Activated CD4-positive, alpha-beta T cell treated with anti-CD3 and anti-CD28 coated beads, Interleukin-2, Interleukin-4, amounts not matched to agents 100 ng/mL and 50 ng/mL, durations not matched to agents 16 hours and 8 hours (primary cell): ENCODE results near the gene PFKFB4.
"Not testable (repeated sequence)": the region's sequence is repeated elsewhere in the genome, so short reads cannot be mapped to it uniquely, and the experiment has no call there.

Source experiments
- DNase-seq: peaks from one replicate; pipeline ENCODE4 v3.0.0-alpha.2; 2020; ENCODE audit warnings: low spot score

PFKFB4 gene

DNA sequence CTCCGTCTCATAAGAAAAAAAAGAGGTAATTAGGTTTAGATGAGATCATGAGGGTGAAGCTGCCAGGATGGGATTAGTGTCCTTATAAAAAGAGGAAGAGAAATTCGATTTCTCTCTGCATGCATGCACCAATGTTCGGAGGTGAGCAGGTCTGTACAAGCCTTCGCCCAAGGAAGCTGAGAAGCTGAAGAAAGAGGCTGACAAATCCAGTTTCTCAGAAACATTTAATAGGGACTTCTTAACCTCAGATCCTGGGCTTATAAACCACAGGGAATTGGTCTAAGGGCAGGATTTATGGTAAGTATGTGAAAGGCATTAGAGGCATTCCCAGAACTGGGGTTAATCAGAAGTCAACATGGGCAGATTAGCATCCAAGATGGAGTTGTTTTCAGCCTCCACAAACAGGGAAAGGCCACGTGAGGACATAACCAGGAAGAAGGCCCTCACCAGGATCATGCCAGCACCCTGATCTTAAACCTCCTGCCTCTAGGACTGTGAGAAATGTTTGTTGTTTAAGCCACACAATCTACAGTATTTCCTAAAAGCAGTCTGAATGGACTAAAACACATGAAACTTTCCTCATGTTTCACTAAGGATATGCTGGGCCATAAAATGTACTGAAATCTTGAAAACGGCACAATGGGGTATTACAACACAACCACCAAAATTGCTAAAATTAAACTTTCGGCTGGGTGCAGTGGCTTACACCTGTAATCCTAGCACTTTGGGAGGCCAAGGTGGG, 64.0 kb downstream of the PFKFB4 start:
- DNase-seq = no peak

- DNase-seq = no peak
Observed at GRCh38 chr3:48486952-48487351, 69.7 kb downstream of the PFKFB4 start.

- DNase-seq = not testable (repeated sequence)
Observed at GRCh38 chr3:48482822-48483221, 73.8 kb downstream of the PFKFB4 start.

DNA sequence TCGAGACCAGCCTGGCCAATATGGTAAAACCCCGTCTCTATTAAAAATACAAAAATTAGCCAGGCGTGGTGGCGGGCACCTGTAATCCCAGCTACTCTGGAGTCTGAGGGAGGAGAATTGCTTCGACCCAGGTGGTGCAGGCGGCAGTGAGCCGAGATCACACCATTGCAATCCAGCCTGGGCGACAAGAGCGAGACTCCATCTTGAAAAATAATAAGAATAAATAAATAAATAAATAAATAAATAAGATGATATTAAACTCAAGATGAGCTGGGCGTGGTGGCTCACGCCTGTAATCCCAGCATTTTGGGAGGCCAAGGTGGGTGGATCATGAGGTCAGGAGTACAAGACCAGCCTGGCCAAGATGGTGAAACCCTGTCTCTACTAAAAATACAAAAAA, 75.7 kb downstream of the PFKFB4 start:
- DNase-seq = not testable (repeated sequence)

GRCh38 chr3:48478626-48479555, 77.7 kb downstream of the PFKFB4 start:
- peak; percentile 74 for DNase-seq

DNA sequence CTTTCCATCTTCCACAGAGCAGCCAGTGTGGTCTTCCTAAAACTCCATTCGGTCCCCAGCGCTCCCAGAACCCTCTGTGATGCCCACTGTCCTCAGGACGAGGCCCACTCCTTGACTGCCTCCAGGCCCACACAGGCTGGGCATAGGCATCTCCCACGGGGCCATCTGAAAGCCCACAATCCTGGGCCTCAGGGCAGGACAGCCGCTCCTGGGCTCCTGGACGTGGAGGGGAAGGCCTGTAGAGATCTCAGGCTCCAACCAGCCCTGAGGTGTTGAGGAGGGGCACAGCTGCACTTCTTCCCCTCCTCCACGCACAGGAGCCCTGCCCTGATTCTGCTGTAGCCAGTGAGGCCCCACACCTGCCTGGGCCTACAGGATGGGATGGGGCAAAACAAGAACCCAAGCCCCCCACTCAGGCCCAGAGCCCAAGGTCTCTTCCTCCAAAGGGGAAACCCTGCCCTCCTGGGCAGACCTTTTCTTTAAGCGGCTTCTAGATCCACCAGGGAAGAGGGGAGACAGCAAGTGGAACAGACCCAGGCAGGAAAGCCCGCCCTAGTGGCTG, 78.6 kb downstream of the PFKFB4 start:
- DNase-seq = no peak

- no peak for DNase-seq
Observed at GRCh38 chr3:48476426-48477053, 80.1 kb downstream of the PFKFB4 start.

DNA sequence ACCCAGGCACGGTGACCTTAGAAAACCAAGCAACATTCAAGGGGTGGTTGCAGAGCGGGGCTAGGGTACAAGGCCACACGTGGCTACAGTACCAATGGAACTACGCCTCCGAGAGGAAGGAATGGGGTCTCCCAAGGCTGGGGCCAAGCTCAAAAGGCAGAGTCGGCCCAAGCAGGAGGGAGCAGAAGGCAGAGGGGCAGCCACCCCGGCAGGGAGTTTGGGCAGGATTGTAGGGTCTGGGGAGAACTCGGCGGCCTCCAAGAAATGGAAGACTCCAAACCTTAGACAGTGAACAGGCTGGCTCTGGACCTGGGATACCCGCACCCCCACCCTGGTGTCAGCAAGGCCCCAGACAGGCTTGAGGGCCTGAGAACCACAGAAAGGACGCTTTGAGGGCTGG, 81.4 kb downstream of the PFKFB4 start:
- DNase-seq = no peak

GRCh38 chr3:48474619-48475018, 82.0 kb downstream of the PFKFB4 start:
- DNase-seq = no peak

DNA sequence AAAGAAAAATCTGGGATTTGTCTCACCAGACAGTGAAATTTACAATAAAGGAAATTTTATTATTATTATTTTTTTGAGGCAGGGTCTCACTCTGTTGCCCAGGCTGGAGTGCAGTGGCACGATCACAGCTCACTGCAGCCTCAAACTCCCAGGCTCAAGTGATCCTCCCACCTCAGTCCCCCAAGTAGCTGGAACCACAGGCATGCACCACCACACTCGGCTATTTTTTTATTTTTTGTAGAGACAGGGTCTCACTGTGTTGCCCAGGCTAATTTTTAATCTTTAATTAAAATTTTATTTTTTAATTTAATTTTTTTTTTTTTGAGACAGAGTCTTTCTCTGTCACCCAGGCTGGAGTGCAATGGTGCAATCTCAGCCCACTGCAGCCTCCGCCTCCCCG, 82.6 kb downstream of the PFKFB4 start:
- DNase-seq = not testable (repeated sequence)

DNA sequence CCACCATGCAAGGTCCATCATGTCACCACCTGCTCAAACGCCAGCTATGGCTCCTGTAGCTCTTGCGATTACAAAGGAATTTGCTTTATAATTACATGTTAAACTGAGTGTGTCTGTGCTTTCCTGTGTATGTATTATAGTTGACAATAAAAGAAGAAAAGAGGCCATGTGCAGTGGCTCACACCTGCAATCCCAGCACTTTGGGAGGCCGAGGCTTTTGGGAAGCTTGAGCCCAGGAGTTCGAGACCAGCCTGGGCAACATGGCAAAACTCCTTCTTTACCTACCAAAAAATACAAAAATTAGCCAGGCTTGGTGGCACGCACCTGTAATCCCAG, 83.0 kb downstream of the PFKFB4 start:
- DNase-seq = no peak

GRCh38 chr3:48472923-48473616, 83.5 kb downstream of the PFKFB4 start:
- peak; percentile 97 for DNase-seq

- no peak for DNase-seq
Observed at GRCh38 chr3:48472673-48472922, 84.0 kb downstream of the PFKFB4 start.

DNA sequence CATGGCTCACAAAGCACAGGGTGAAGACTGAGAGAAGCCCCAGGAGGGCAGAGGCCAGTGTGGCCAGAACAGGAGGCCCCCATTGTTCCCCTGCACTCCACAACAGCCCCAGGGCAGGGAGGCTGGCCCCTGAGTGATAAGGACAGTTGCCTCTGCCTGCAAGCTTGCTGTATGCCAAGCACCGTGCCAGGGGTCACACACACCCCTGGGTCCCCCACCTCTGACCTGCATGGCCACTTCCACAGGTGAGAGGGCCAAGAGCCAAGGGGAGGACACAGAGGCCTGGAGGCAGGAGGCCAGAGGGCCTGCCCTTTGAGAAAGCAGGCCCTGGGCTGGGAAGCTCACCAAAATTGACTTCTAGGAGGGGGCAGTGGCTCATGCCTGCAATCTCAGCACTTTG, 86.3 kb downstream of the PFKFB4 start:
- no peak for DNase-seq

DNA sequence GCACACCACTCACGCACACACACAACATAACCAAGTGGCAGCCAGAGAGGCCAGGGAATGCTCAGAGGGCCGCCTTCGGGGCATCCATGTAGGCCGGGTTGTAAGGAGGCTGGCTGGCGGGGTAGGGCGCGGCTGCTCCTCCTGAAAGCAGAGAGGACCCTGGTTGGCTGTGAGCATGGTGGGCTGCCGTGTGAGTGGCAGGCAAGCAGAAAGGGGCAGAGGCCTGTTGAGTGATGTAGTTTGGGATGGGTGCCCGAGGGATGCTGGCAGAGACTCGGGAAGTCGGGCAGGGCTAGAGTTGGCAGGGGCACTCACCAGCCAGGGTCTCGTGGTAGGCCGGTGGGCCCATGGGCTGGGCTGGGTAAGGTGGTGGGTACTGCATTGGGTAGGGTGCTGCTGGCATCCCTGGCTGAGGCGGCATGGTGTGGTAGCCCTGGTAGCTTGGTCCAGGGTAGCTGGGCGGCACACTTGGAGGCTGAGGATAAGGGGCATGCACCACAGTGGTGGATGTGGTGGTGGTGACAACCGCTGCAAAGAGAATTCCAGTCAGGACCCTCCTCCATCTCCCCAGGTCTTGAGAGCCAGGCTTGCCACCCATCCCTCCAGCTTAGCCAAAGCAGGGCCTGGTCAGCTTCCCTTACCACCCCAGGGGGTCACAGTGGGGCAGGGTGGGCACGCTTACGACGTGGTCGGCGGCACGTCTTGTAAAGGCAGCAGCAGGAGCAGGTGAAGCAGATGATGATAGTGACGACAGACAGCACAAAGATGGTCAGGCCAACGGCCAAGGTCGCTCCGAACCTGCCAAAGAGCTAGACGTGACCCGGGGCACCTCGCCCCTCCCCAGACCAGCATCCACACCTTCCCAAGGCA, 87.3 kb downstream of the PFKFB4 start:
- DNase-seq = no peak

DNA sequence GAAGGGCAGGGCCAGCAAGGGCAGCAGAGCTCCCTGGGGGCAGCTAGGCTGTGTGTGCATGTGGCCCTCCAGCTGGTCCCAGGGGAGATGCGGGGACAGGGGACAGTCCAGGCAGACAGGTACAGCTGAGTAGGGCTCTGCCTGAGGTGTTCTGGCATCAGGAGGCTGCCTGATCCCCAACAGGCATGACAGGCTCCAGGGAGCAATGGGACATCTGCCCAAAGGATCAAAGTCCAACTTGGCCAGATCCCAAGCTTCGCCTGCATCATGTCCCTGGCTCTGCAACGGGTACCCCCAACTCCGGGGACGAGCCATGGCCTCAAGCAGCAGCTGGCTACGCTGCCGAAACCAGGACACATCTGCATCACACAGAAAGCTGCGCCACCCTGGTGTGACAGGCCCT, 88.3 kb downstream of the PFKFB4 start:
- no peak for DNase-seq
